SK-N-SH (cell line): ENCODE data around the gene KRTAP4-4. TPM values are rescaled to one million over a fixed set of nuclear protein-coding genes. Genes with fewer than 3 reads are reported as not detected.
"Not testable (repeated sequence)": the region's sequence is repeated elsewhere in the genome, so short reads cannot be mapped to it uniquely, and the experiment has no call there.

Source experiments
- CTCF ChIA-PET: fragments of 300-600, 350-600 bp; formaldehyde crosslinking; extraction: SDS; loops from one replicate; lab custom pipeline; 2021; lab: Yijun Ruan, JAX
- POLR2A ChIA-PET: fragments of 350-600 bp; sonication (Branson Sonifier 250); formaldehyde crosslinking; extraction: SDS; loops from one replicate; lab custom pipeline; 2020; ENCODE audit warnings: antibody characterized with exemption, inconsistent platforms; lab: Yijun Ruan, JAX
- DNase-seq: peaks from one replicate; pipeline ENCODE4 v3.0.0; 2012
- H2AFZ ChIP-seq: fragments of 200-600 bp; sonication (generic); 2 replicates; pipeline ENCODE4 v1.8.1; 2016; ENCODE audit warnings: antibody characterized with exemption, mild to moderate bottlenecking, low read depth
- H3F3A ChIP-seq: fragments of 200-600 bp; sonication (generic); replicated peaks from 2 replicates; pipeline ENCODE3; 2016; ENCODE audit warnings: antibody characterized with exemption, mild to moderate bottlenecking; ENCODE audit not compliant: insufficient read depth
- H3K27ac ChIP-seq, 2 experiments: fragments of 200-500 bp in 1 of 2; fragments of 200-600 bp in 1 of 2; sonication (Bioruptor generic) in 1 of 2; sonication (generic), shearing (Covaris generic) in 1 of 2; 2 replicates each; pipeline versions ENCODE4 v1.5.1 to v1.6.1; 2014 to 2016; ENCODE audit warnings: low read depth in 2 of 2, inconsistent platforms in 1 of 2, low read length in 1 of 2, mild to moderate bottlenecking in 1 of 2, mixed read lengths in 1 of 2
- H3K27me3 ChIP-seq: fragments of 200-600 bp; sonication (generic), shearing (Covaris generic); 2 replicates; pipeline ENCODE4 v1.6.1; 2016; ENCODE audit warnings: mixed run types; ENCODE audit not compliant: insufficient read depth
- H3K36me3 ChIP-seq, 2 experiments: fragments of 200-500 bp in 1 of 2; fragments of 200-600 bp in 1 of 2; sonication (Bioruptor generic) in 1 of 2; sonication (generic) in 1 of 2; replicated peaks in 1 of 2; 2 replicates each; pipeline versions ENCODE3 to v1.5.1; 2014 to 2016; ENCODE audit warnings: low read length in 1 of 2, mild to moderate bottlenecking in 1 of 2; ENCODE audit not compliant: insufficient read depth in 2 of 2, control insufficient read depth in 1 of 2
- H3K4me1 ChIP-seq, 2 experiments: fragments of 200-500 bp in 1 of 2; fragments of 200-600 bp in 1 of 2; sonication (Bioruptor generic) in 1 of 2; sonication (generic), shearing (Covaris generic) in 1 of 2; 2 replicates each; pipeline versions ENCODE4 v1.5.1 to v1.6.1; 2014 to 2016; ENCODE audit warnings: low read depth in 1 of 2, low read length in 1 of 2, mixed run types in 1 of 2; ENCODE audit not compliant: insufficient read depth in 2 of 2, control insufficient read depth in 1 of 2
- H3K4me2 ChIP-seq: fragments of 200-600 bp; sonication (generic), shearing (Covaris generic); 2 replicates; pipeline ENCODE4 v1.6.1; 2017; ENCODE audit warnings: mixed run types
- H3K4me3 ChIP-seq, 2 experiments: fragments of 200-500 bp in 1 of 2; fragments of 200-600 bp in 1 of 2; sonication (Bioruptor generic) in 1 of 2; sonication (generic), shearing (Covaris generic) in 1 of 2; 2 replicates each; pipeline versions ENCODE4 v1.5.1 to v1.8.1; 2014 to 2016; ENCODE audit warnings: low read depth in 2 of 2, inconsistent platforms in 1 of 2, low read length in 1 of 2, mild to moderate bottlenecking in 1 of 2, mixed read lengths in 1 of 2, moderate library complexity in 1 of 2
- H3K79me2 ChIP-seq: fragments of 200-600 bp; sonication (generic); 2 replicates; pipeline ENCODE4 v1.8.1; 2017; ENCODE audit warnings: mild to moderate bottlenecking; ENCODE audit not compliant: insufficient read depth
- H3K9ac ChIP-seq: fragments of 200-600 bp; sonication (generic); 2 replicates; pipeline ENCODE4 v1.6.1; 2017; ENCODE audit warnings: mixed run types
- H3K9me2 ChIP-seq: fragments of 200-600 bp; sonication (generic); 2 replicates; pipeline ENCODE4 v1.6.1; 2017; ENCODE audit warnings: mixed run types
- H3K9me3 ChIP-seq: fragments of 200-600 bp; sonication (generic); 2 replicates; pipeline ENCODE4 v1.6.1; 2017; ENCODE audit warnings: mixed run types, mild to moderate bottlenecking, moderate library complexity
- H4K20me1 ChIP-seq: fragments of 200-600 bp; sonication (generic); 2 replicates; pipeline ENCODE4 v1.6.1; 2017; ENCODE audit warnings: mild to moderate bottlenecking, mixed run types; ENCODE audit not compliant: insufficient read depth
- CTCF ChIP-seq: fragments of 200-600 bp; sonication (generic); IDR thresholded peaks from 2 replicates; pipeline ENCODE4 v1.6.1; 2017; ENCODE audit warnings: antibody characterized with exemption, mild to moderate bottlenecking, moderate library complexity
- FOXM1 ChIP-seq: IDR thresholded peaks from 2 replicates; pipeline ENCODE4 v1.4.0; 2012; ENCODE audit warnings: low read depth, mild to moderate bottlenecking
- GABPA ChIP-seq: IDR thresholded peaks from 2 replicates; pipeline ENCODE4 v1.4.0; 2012; ENCODE audit warnings: low read depth, mild to moderate bottlenecking
- JUND ChIP-seq: IDR thresholded peaks from 2 replicates; pipeline ENCODE4 v1.4.0; 2012
- MEF2A ChIP-seq: IDR thresholded peaks from 2 replicates; pipeline ENCODE4 v1.4.0; 2012; ENCODE audit warnings: low read depth, borderline replicate concordance
- NFIC ChIP-seq: IDR thresholded peaks from 2 replicates; pipeline ENCODE4 v1.4.0; 2012; ENCODE audit warnings: borderline replicate concordance
- POLR2AphosphoS5 ChIP-seq: IDR thresholded peaks from 2 replicates; pipeline ENCODE4 v1.6.1; 2012; ENCODE audit warnings: low read depth, low read length
- RCOR1 ChIP-seq: fragments of 150-350 bp; IDR thresholded peaks from 2 replicates; pipeline ENCODE4 v1.6.1; 2017; ENCODE audit warnings: antibody characterized with exemption, low read length
- SIN3A ChIP-seq: IDR thresholded peaks from 2 replicates; pipeline ENCODE4 v1.6.1; 2012; ENCODE audit warnings: low read depth, mild to moderate bottlenecking, low read length, moderate library complexity, borderline replicate concordance
- WGBS: methylation state at CpG from one replicate; pipeline ENCODE4 v1.1.6; 2017; ENCODE audit warnings: low lambda C conversion rate; 5-methylcytosine and 5-hydroxymethylcytosine counted together
- polyA plus RNA-seq, 3 experiments: library from polyadenylated mRNA; depleted of rRNA; stranded (reverse); fragments of >200 nt; gene quantifications; 2 replicates each; pipeline ENCODE4 v1.2.3, GENCODE V29; 2012
- TF ChIP-seq, protein P1 (sequence below): fragments of 150-350 bp; IDR thresholded peaks from 2 replicates; pipeline ENCODE4 v1.6.1; 2017; ENCODE audit warnings: antibody characterized with exemption, low read length, low read depth, borderline replicate concordance

KRTAP4-4 gene
- polyA plus RNA-seq, 1 of the 3 experiments (the other 2 are of a cell fraction), result not detected

- TF ChIP-seq, protein P1, sequence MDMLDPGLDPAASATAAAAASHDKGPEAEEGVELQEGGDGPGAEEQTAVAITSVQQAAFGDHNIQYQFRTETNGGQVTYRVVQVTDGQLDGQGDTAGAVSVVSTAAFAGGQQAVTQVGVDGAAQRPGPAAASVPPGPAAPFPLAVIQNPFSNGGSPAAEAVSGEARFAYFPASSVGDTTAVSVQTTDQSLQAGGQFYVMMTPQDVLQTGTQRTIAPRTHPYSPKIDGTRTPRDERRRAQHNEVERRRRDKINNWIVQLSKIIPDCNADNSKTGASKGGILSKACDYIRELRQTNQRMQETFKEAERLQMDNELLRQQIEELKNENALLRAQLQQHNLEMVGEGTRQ, result no peak
- TF ChIP-seq NFIC, result no peak
- TF ChIP-seq CTCF, result no peak
Observed at GRCh38 chr17:41118721-41119120, 41.8 kb downstream of the KRTAP4-4 start (continued).

- H3K36me3 ChIP-seq, H3F3A ChIP-seq, H3K27ac ChIP-seq, H3K4me1 ChIP-seq, CTCF ChIA-PET, H4K20me1 ChIP-seq, H3K9me3 ChIP-seq, H3K9me2 ChIP-seq, H3K79me2 ChIP-seq, H3K27me3 ChIP-seq, POLR2A ChIA-PET, H3K9ac ChIP-seq, DNase-seq, H3K4me3 ChIP-seq: not testable (repeated sequence)
- 27% methylated on average over 7 of the region's 10 CpGs for WGBS
- H3K4me2 ChIP-seq, result peak within 1 kb of the TSS; percentile 27
- H2AFZ ChIP-seq, result peak within 1 kb of the TSS; percentile 59; the same call in 1 of the 2 replicates
Observed at GRCh38 chr17:41117846-41118386, 42.6 kb downstream of the KRTAP4-4 start, which contains the start of gene KRTAP4-11. KRTAP4-11 (minus strand) TSS chr17:41118373; CDS start chr17:41118315, 58 bp downstream.

DNA sequence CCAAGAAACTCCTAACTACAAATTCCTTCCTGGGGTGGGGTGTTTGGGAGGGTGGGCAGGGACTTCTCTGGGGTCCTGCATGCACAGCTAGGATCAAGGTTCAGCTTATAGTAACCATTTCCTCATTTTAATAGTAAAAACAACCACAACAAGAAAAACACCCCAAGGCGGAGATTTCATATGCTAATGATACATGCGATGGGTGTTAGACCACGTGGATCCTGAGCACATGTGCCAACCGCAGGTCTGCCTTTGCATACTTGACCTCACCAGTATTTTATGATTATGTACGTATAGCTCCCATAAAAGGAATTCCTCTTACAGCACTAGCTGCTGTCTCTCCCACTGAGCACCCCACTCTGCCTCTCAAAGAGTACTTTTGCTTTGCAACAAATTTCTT, 44.3 kb downstream of the KRTAP4-4 start:
- Histone ChIP-seq H3K4me1 (peaks cover 0 to 9% of the 10 kb centered on the region in 2 experiments; a peak in 1 of 4 replicates), H3K9me3 (peaks cover 9% of the 10 kb centered on the region; the same call in 1 of the 2 replicates), H3K36me3 (no peaks in the 10 kb centered on the region), H3K4me3 (no peak overlapping the region)
- TF ChIP-seq POLR2AphosphoS5, result no peak
- TF ChIP-seq GABPA, result no peak
- TF ChIP-seq JUND, result no peak
- no peak for TF ChIP-seq FOXM1
- TF ChIP-seq RCOR1, result no peak
- no peak for TF ChIP-seq SIN3A
- no peak for TF ChIP-seq MEF2A
- TF ChIP-seq, all 33 proteins: peak for 0
- H2AFZ ChIP-seq, result no peak overlapping the region
- H3K27ac ChIP-seq, result no peak overlapping the region
- H3K9me2 ChIP-seq, result no peaks in the 10 kb centered on the region
- H3F3A ChIP-seq, result no peaks in the 10 kb centered on the region
- no peak overlapping the region for H3K4me2 ChIP-seq
- POLR2A ChIA-PET, result no interaction called here
- CTCF ChIA-PET, result interaction anchor here (0.6 kb wide), 1 partner anchor 446 kb away, joined by 3 read pairs; no protein-coding TSS in a partner anchor
- WGBS, result 21% methylated on average over 5 of the region's 5 CpGs
- no peaks in the 10 kb centered on the region for H3K79me2 ChIP-seq
- H4K20me1 ChIP-seq, result no peaks in the 10 kb centered on the region
- no peak overlapping the region for H3K9ac ChIP-seq
- H3K27me3 ChIP-seq, result no peaks in the 10 kb centered on the region; the same call in 1 of the 2 replicates
- DNase-seq, result no peak
